RWPE1 (cell line): ENCODE data around the gene PHLPP1.

ENCODE experiments used
- CTCF ChIA-PET: fragments of 350-600 bp; sonication (Branson Sonifier 250); formaldehyde crosslinking; extraction: SDS; loops from one replicate; lab custom pipeline; 2021; lab: Yijun Ruan, JAX
- POLR2A ChIA-PET: fragments of 400-600 bp; formaldehyde crosslinking; extraction: SDS; loops from one replicate; lab custom pipeline; 2020; ENCODE audit warnings: antibody characterized with exemption; ENCODE audit not compliant: low non-redundant PET; lab: Yijun Ruan, JAX
- DNase-seq: peaks from one replicate; pipeline ENCODE4 v3.0.0; 2012; ENCODE audit warnings: low spot score
- H3K27ac ChIP-seq: fragments of 450-650 bp; 2 replicates; pipeline ENCODE4 v1.5.1; 2017
- TF ChIP-seq, protein P1 (sequence below): fragments of 450-650 bp; conservative IDR thresholded peaks from 2 replicates; pipeline ENCODE4 v1.5.1; 2017; ENCODE audit warnings: low read depth, mild to moderate bottlenecking

PHLPP1 gene

GRCh38 chr18:62863579-62864001, 148.2 kb downstream of the PHLPP1 start:
- TF ChIP-seq, protein P1, sequence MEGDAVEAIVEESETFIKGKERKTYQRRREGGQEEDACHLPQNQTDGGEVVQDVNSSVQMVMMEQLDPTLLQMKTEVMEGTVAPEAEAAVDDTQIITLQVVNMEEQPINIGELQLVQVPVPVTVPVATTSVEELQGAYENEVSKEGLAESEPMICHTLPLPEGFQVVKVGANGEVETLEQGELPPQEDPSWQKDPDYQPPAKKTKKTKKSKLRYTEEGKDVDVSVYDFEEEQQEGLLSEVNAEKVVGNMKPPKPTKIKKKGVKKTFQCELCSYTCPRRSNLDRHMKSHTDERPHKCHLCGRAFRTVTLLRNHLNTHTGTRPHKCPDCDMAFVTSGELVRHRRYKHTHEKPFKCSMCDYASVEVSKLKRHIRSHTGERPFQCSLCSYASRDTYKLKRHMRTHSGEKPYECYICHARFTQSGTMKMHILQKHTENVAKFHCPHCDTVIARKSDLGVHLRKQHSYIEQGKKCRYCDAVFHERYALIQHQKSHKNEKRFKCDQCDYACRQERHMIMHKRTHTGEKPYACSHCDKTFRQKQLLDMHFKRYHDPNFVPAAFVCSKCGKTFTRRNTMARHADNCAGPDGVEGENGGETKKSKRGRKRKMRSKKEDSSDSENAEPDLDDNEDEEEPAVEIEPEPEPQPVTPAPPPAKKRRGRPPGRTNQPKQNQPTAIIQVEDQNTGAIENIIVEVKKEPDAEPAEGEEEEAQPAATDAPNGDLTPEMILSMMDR = no peak
- DNase-seq = no peak
- H3K27ac ChIP-seq = no peak overlapping the region
- CTCF ChIA-PET = no interaction called here
- POLR2A ChIA-PET = no interaction called here

- TF ChIP-seq, protein P1 = no peak
- POLR2A ChIA-PET = no interaction called here
- no peak for DNase-seq
- H3K27ac ChIP-seq = no peak overlapping the region
- CTCF ChIA-PET = no interaction called here
Measured at GRCh38 chr18:62865498-62865897, 150.2 kb downstream of the PHLPP1 start.

GRCh38 chr18:62867534-62867933, 152.2 kb downstream of the PHLPP1 start:
- ChIA-PET POLR2A (no interaction called here), CTCF (no interaction called here)
- no peak for DNase-seq
- TF ChIP-seq, protein P1 = no peak
- no peak overlapping the region for H3K27ac ChIP-seq

- H3K27ac ChIP-seq = no peak overlapping the region
- DNase-seq = no peak
- ChIA-PET CTCF (interaction anchor here (0.6 kb wide), 1 partner anchor 175 kb away, joined by 5 read pairs; no protein-coding TSS in a partner anchor), POLR2A (no interaction called here)
- TF ChIP-seq, protein P1 = no peak
Measured at GRCh38 chr18:62868645-62869044, 153.3 kb downstream of the PHLPP1 start.

DNA sequence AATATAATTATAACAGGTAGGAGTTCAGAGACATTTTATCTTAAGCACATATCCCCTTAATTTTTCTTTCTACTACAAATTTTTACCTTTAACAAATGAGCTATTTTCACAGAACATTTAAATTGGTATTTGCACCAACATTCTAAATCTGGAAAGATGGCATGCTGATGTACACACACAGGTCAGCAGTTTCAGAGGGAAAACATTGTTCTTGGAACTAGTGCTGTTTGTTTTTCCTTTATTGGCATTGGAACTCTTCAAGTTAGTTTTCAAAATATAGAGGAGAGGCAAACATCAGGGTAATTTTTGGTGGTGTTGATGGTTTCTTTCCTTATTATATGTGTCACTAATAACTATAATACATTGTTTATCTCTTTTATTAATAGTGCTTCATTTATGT, 155.3 kb downstream of the PHLPP1 start:
- H3K27ac ChIP-seq = no peak overlapping the region
- TF ChIP-seq, protein P1 = no peak
- CTCF ChIA-PET = no interaction called here
- DNase-seq = no peak
- POLR2A ChIA-PET = no interaction called here

- ChIA-PET POLR2A (no interaction called here), CTCF (no interaction called here)
- H3K27ac ChIP-seq = no peak overlapping the region
- TF ChIP-seq, protein P1 = no peak
- no peak for DNase-seq
Measured at GRCh38 chr18:62875323-62875722, 160.0 kb downstream of the PHLPP1 start.
